Epidermal melanocyte (primary cell): ENCODE results near the gene KIF26A.

Experiments used
- DNase-seq: peaks from one replicate; pipeline ENCODE4 v3.0.0; 2011; ENCODE audit warnings: low spot score; ENCODE audit not compliant: insufficient read length

KIF26A gene

DNA sequence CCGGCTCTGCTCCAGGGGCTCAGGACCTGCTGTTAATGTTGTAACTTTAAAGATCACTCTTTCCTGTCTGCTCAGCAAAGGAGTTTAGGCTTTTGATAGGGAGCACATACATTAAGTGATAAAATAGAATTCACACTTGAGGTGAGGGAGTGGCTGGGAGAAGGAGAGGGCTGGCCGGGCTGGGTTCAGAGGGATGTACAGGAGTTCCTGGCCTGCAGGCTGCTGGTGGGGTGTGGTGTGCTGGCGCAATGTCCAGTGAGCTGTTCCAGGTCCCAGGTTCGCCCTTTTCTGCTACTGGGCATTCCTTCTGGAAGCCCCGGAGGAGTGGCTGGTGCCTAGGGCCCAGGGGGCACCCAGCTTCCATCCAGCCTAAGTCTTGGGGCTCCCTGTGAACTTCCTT, 17.8 kb downstream of the KIF26A start:
- no peak for DNase-seq

DNA sequence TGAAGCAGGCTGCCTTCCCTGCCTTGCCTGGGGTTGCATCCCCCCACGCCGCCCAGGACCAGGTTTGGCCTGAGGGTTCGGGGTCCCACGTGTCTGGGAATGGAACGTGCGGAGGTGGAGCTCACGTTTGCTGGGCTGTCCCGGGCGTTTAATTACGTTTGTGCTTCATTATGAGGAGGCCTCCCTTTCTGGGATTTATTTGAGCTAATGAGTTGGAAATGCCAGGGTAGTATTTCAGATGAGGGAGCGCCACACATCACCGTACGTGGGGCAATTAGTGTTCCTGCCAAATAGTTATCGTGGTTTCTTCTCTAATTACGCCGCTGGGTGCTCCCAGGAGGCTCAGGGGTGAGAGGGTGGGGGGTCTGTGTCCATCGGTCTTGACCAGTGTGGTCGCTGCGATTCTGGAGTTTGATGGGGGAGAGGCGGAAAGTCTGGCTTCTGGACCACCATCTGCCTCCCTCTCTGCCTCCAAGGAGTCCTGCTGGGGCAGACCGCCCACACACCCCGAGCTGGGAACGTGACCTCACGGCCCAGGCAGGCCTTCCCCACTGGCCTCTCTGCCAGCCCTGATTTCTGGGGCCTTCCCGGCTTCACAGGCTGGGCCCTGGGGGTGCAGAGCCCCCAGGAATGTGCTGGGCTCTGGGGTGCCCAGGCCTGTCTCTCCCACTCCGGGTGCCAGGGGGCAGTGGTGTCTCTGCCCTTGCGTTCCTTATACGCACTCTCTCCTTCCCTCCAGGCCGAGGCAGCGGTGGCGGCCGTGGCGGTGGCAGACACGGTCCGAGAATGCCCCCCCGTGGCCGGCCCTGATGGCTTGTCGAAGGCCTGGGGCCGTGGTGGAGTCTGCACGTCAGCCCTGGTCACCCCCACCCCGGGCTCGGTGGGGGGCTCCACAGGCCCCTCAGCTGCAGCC, 18.9 kb downstream of the KIF26A start:
- no peak for DNase-seq

DNA sequence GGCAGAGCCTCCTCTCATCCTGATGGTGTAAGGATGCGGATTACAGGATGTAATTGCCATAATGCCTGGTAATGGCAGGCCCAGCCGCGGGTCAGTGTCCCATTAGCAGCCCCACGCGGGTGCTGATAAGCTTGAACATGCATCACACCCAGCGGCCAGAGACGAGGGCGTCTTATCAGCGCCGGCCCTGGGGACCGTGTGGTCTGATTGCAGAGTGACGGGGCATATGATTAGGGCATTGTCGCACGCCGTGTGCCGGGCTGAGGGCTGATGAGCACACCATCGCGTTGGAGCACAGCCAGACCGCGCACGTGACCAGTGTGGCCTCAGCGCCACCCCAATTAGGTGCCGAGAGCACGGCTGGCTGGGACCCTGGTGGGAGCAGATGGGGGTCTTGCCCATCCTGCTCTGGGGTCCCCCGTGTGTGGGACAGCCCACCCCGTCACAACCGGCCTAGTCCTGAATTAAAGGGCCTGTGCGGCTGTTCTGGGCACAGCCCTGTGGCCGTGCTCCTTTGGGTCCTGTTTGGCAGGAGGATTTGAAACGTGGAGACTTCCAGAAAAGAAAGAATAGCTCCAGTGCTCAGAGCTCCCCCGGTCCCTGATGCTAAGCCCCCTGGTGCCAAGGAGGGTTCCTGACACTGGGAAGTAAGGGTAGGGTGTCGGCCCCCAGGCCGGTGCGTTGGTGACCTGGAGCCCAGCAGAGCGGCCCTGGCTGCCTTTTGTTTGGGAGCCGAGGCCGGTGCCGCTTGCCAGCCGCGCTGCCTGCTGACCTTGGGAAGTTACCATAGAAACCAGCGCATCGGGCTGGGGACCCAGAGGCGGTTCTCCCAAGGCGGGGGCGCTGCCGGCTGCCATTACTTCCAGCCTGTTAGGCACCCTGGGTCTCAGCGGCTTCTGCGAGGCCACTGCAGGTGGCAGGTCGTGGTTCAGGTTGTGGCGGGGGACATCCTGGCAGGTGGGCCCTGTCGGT, 20.7 kb downstream of the KIF26A start:
- DNase-seq: no peak

DNA sequence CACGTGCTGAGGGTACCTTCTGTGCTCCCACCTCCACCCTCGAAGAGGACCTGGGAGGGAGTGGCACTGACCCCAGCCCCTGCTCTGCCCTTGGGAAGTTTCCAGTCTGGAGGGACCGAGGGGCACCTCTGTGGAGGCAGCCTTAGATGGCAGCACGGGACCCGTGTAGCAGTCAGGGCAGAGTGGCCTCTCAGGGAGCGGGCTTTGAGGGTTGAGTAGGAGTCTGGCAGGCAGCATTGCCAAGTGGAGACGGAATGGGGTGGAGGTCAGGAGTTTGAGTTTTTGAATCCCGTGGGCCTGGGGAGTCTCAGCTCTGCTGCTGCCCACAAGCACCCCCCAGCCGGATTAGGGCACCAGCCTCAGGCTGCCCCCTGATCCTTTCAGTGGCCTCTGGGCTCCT, 21.6 kb downstream of the KIF26A start:
- no peak for DNase-seq

DNA sequence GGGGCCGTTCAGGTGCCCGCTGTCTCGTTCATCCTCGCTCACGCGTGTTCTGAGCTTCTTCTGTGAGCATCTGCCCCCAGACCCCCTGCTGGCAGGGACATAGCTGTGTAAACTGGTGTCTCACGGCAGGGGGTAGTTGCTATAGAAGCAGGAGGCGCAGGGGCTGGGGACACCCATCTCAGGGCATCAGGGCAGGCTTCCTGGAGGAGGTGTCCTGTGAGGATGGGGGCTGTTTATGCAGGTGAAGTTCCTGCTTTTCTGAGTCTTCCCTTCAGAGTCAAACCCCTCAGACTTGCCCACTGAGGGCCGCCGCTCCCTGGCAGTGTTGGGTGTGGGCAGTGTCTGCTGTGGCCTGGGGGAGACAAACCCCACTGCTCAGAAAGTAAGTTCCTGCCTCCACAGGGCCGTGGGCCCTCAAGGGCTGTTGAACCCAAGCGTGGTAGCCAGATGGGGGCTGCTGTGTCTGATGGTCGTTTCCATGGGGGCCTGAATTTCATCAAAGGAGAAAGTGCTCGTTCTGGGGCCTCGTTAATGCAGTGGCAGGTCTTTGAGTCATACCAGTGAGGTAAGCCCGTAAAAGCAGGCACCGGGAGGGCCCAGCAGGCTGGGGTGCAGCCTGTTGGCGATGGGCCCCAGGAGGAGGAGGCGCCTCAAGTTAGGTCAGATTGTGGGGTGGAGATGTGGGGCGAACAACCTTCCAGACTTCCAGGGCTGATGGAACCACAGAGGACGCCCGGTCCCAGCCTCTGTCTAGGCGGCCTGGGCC, 23.4 kb downstream of the KIF26A start:
- DNase-seq: no peak

DNA sequence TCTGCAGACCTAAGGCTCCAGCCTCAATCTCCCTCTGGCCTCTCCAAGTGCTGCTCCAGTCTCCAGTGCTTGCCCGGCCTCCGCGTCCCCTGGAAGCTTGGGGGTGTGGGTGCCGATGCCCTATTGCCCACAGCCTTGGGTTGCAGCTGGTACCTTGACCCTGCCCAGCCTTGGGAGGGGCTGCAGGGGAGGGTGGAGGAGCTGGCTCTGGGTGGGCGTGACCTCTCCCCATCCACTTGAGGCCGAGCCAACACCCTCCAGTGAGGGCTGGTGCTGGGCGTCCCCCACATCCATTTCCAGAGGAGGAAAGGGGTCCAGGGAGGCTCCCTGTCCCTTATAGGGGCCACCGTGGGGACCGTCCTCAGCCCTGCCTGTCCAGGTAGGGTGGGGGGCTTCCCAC, 24.1 kb downstream of the KIF26A start:
- no peak for DNase-seq

DNA sequence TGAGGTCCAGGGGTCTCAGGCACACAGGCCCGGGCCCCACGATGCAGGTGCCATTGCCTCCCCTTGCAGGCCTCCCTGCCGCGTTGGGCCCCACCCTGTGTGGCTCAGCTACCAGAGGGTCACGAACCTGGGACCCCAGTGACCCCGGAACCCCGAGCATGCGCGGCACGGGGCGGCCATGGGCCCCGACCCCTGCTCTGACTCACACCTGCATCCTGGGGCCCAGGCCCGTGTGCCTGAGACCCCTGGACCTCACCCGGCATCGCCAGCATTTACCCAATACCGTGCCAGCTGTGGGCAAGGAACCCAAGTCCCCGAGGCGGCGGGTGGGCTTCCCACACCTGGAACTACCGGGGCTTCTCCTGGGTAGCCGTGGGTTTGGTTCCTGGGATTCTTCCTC, 25.2 kb downstream of the KIF26A start:
- DNase-seq: no peak

DNA sequence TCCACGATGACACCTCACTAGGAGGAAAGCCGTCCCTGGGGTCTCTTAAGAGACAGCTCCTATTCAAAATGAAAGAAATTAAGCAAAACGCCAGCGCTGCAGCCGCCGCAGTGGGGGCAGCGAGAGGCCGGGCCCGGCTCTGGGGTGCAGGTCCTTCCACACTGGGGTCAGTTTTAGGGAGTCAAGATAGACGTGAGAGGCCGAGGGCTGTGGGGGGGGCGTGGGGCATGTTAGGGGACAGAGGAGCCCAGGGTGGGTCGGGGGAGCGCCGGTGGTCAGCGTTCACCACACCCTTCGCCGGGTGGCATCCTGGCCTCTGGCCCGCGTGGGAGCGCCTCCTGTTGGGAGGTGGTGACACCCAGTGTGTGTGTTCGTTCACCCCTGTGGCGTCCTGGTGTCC, 25.7 kb downstream of the KIF26A start:
- no peak for DNase-seq

DNA sequence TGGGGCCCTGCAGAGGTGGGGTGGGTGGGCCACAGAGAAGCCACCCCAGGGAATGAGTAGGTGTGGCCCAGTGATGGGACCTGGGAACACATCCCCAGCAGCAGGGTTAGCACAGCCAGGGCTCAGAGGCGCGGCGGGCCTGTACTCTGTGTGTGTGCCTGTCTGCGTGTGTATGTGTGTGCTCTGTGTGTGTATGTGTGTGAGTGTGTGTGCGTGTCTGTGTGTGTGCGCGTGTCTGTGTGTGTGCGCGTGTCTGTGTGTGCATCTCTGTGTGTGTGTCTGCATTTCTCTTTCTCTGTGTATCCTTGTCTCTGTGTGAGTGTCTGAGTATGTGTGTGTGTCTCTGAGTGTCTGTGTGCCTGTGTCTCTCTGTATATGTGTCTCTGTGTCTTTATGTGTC, 26.1 kb downstream of the KIF26A start:
- DNase-seq: no peak

DNA sequence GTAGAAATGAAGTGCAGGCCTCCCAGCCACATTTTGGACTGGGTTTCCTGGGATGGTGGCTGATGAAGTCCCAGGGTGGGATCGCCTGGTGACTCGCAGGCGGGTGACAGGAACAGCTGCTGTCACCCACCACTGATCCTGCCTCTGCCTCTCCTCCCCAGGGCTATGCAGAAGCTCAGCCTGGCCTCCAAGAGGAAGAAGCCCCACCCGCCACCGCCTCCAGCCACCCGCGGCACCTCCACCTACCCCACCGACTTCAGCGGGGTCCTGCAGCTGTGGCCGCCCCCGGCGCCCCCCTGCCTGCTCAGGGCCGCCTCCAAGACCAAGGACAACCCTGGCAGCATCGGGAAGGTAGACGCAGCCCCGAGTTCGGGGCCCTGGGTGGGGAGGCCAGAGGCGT, 28.3 kb downstream of the KIF26A start:
- DNase-seq: no peak

DNA sequence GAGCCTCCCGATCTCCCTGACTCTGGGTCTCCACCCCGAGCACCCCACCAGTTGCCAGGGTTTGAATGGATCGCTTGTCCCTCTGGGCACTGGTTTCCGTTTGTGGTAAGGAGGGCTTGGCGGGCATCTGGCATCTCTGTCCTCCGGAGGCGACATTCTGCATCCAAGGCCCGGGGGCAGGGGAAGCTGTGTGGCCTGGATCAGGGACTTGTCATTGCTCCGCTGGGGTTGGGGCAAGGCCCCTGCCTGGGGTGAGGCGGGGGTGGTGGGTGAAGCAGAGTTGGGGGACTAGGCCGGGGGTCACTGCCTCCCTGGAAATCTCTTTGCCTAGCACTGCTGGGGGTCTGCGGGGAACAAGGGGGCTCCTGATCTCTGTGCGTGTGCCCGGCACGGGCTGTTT, 30.2 kb downstream of the KIF26A start:
- no peak for DNase-seq

DNA sequence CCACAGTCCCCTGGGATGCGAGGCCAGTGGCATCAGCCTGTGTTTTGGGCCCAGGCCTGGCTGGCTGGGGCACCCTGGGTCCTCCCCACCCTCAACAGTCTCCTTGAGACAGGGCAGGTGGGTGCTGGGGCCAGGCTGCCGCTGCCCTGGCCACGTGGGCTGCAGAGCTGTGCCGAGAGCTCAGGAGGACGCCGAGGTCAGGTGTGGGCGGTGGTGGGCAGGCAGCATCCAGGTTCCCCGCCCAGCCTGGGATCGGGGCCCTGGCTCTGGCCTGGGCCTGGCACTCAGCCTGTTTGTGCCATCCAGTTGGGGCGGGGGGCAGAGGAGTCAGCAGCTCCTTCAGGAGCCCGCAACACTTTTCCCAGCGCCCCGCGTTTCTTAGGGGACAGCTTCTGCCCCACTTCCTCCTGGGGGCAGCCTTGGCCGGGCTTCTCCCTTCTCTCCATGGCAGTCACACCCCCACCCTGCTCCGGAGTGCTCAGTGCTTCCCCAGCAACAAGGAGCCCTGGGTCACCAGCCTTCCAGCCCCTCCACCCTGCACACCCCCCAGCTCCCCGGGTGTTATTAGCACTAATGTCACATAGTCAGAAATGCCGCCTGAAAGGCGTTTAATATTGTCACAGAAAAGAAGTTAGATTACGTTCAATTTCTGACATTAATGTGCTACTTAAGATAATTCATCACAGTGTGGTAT, 30.8 kb downstream of the KIF26A start:
- DNase-seq: no peak

DNA sequence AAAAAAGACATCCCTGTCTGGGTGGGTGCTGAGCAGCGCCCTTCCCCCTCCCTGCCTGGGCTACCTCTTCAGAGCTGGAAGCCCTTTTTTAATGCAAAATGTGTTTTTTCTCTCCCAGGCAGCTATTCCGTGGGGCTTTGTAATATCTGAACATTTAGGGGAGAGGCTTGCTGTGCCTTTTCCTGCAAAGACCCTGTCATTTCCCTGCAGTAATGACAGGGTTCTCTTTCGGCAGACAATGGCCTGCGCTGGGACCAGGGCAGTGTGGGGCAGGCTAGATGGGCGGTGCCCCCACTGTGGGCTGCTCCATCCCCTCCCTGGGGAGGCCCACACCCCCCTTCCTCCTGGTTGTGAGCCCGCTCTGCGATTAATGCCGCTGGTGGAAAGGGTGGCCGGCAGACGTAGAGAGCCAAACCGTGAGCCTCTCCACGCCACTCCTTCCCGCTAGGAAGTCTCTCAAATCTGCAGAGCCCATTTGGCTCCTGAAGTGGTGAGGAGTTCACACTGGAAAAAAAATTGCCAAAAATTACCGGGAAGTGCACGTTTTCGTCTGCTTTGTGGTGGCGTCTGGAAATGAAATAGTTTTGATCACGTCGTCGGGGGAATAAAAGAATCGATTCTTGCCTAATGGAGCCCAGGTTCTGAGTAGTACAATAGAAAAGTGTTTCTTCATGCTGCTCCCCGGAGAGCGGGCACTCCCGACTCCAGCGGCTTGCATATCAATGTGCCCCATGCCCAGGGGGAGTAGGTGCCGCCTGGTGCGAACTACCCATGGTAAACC, 31.5 kb downstream of the KIF26A start:
- DNase-seq: no peak

DNA sequence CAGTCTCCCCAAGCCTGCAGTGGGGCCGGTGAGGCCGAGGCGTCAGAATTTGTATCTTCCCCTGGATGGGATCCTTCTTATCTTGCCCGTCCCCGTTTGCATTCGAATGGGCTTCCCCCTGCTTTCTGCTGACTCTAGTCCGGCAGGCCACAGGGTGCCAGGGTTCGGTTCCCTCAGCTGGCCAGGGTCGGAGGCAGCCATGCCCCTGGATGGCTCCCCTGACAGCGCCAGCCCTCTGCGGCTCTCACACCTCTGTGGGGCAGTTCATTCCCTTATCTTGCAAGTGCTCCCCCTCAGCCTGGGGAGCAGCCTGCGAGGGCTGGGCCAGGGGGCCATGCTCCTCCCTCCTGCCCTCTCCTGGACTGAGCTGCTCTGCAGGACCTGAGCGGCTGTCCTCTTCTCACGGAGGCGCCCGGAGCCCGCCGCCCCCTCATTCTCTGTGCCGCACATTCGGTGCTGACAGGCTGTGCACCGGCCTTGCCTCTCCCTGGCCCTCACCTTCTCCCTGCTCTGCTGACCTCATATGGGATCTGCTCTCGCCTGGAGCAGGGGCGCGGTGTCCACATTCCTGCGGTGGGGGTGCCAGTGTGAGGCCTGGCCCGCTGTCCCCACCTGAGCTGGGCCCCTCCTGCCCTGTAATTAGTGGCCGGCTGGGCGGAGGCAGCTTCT, 32.8 kb downstream of the KIF26A start:
- no peak for DNase-seq

DNA sequence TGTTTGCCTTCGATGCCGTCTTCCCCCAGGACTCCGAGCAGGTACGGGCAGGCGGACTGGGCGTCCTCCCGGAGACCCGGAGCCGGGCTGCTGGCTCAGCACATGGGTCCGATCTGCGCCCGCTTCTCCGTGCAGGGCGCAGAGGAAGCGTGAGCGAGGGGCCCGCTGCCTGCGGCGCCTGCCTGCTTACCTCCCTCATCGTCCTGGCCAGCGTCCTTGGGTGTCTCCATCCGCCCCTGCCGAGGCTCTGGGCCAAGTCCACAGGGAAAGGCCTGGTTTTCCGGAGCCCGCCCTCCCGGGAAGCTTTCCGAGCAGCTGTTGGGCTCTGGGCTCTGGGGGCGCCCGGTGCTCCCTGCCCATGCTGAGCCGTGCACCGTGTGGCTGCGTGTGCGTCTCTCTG, 33.5 kb downstream of the KIF26A start:
- DNase-seq: no peak

DNA sequence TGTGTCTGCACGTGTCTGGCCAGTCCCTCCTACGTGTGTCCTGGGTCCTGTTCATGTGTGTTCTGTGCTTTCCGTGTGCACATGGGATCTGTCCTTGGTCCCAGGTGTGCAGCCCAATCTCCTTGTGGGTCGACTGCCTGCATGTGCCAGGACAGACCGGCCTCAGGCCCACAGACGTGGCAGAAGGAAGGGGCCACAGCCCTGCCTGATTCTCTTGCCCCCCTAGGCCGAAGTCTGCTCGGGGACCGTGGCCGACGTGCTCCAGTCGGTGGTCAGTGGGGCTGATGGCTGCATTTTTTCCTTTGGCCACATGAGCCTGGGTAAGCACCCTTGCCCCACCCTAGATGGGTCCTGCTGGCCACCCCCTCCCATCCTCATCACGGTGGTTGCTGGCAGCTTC, 34.0 kb downstream of the KIF26A start:
- no peak for DNase-seq

DNA sequence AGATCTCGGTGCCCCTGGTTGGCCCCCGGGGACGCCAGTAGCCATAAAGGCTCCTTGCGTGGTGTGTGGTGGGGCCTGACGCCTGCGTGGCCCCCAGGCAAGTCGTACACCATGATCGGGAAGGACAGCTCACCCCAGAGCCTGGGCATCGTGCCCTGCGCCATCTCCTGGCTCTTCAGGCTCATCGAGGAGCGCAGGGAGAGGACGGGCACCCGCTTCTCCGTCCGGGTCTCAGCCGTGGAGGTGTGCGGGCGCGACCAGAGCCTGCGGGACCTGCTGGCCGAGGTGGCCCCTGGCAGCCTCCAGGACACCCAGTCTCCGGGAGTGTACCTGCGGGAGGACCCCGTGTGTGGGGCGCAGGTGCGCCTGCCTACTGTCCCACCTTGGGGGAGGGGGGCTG, 34.5 kb downstream of the KIF26A start:
- DNase-seq: no peak

DNA sequence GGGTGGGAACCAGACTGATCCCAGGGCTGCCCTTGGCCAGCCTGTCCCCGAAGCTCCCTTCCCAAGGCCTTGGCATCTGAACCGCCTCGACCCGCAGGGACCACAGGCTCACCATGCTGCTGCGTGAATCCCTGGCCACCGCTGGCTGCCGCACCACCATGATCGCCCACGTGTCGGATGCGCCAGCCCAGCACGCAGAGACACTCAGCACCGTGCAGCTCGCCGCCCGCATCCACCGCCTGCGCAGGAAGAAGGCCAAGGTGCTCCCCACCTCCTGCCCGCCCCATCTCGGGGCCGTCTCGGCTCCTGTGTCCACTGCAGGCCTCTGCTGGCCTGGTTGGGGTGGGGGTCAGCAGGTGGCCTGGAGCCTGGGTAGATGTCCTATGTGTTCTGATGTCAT, 35.7 kb downstream of the KIF26A start:
- DNase-seq: no peak

DNA sequence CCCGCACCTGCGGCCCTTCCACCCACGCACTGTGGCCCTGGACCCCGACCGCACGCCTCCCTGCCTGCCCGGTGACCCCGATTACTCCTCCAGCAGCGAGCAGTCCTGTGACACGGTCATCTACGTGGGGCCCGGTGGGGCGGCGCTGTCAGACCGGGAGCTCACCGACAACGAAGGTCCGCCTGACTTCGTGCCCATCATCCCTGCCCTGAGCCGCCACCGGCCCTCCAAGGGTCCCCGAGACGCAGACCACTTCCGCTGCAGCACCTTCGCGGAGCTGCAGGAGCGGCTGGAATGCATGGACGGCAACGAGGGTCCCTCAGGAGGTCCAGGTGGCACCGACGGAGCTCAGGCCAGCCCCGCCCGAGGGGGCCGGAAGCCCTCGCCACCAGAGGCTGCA, 36.7 kb downstream of the KIF26A start:
- no peak for DNase-seq

DNA sequence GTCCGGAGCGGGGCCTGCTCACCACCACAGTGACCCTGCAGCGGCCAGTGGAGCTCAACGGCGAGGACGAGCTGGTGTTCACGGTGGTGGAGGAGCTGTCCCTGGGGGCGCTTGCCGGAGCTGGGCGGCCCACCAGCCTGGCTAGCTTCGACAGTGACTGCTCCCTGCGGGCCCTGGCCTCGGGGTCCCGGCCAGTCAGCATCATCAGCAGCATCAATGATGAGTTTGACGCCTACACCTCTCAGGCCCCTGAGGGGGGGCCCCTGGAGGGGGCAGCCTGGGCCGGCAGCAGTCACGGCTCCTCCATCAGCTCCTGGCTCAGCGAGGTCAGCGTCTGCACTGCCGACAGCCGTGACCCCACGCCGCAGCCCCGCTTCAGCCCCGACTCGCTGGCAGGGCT, 37.4 kb downstream of the KIF26A start:
- DNase-seq: no peak
